Measurements from ENCODE around the gene RFPL1. TPM values are rescaled to one million over a fixed set of nuclear protein-coding genes. Genes with fewer than 3 reads are reported as not detected.
"Not testable (repeated sequence)": the region's sequence is repeated elsewhere in the genome, so short reads cannot be mapped to it uniquely, and the experiment has no call there.

The RFPL1 gene
- under 1 TPM in 7 of 10 donors, not detected in 3; 0.12 to 0.51 (median 0.42) TPM for polyA plus RNA-seq (ENCODE audit: insufficient read length in 10 of 10)
- long read RNA-seq, donor 1, result 0 reads
- long read RNA-seq, donor 2, result 0 reads
- long read RNA-seq, donor 3, result 0 reads
- long read RNA-seq, donor 4, result 0 reads
- long read RNA-seq, donor 5, result 0 reads
- long read RNA-seq, donor 6, result 0 reads
- long read RNA-seq, donor 7, result 0 reads
- long read RNA-seq, donor 8, result 0 reads
- long read RNA-seq, donor 9, result 0 reads

- DNase-seq, result not testable (repeated sequence)
These were observed at the start of gene RFPL1 for GRCh38 chr22:29438283-29438682. TSS of gene RFPL1 (plus strand) at chr22:29438583.

- DNase-seq, result no peak
These were observed 49.7 kb upstream of the RFPL1 start for GRCh38 chr22:29388759-29389090.

- DNase-seq, result no peak
These were observed 48.1 kb upstream of the RFPL1 start for GRCh38 chr22:29390270-29390669.

- DNase-seq, result no peak
These were observed 46.8 kb upstream of the RFPL1 start for GRCh38 chr22:29391546-29391945.

GRCh38 chr22:29393019-29393608 lies 45.3 kb upstream of the RFPL1 start:
- DNase-seq, result no peak

GRCh38 chr22:29394931-29395581 lies 43.3 kb upstream of the RFPL1 start:
- DNase-seq, result peak; percentile 62 to 90 (median 84)

- DNase-seq, result no peak
These were observed 42.3 kb upstream of the RFPL1 start for GRCh38 chr22:29396126-29396525.

GRCh38 chr22:29397791-29398190 lies 40.6 kb upstream of the RFPL1 start:
- DNase-seq, result no peak

- no peak for DNase-seq
These were observed 37.8 kb upstream of the RFPL1 start for GRCh38 chr22:29400576-29400975.

- not testable (repeated sequence) for DNase-seq
These were observed 36.8 kb upstream of the RFPL1 start for GRCh38 chr22:29401538-29401937.

GRCh38 chr22:29408940-29409339 lies 29.4 kb upstream of the RFPL1 start:
- no peak for DNase-seq

GRCh38 chr22:29411569-29412211 lies 26.7 kb upstream of the RFPL1 start:
- DNase-seq, result not testable (repeated sequence)

- DNase-seq, result not testable (repeated sequence)
These were observed 25.6 kb upstream of the RFPL1 start for GRCh38 chr22:29412772-29413171.

GRCh38 chr22:29414951-29415591 lies 23.3 kb upstream of the RFPL1 start:
- not testable (repeated sequence) for DNase-seq

GRCh38 chr22:29418704-29419103 lies 19.7 kb upstream of the RFPL1 start:
- not testable (repeated sequence) for DNase-seq

- DNase-seq, result no peak
These were observed 11.9 kb upstream of the RFPL1 start for GRCh38 chr22:29426476-29426875.

- no peak for DNase-seq
These were observed 11.1 kb upstream of the RFPL1 start for GRCh38 chr22:29427176-29427760.

GRCh38 chr22:29431986-29432385 lies 6.4 kb upstream of the RFPL1 start:
- no peak for DNase-seq

- DNase-seq, result no peak
These were observed 4.5 kb upstream of the RFPL1 start for GRCh38 chr22:29433856-29434255.

- no peak for DNase-seq
These were observed 4.1 kb upstream of the RFPL1 start for GRCh38 chr22:29434288-29434687.

GRCh38 chr22:29435236-29436136 lies 2.9 kb upstream of the RFPL1 start:
- peak; percentile 4 to 71 (median 43) for DNase-seq
